Panc1 (cell line): ENCODE measurements around the gene ZNF629. TPM values are rescaled to one million over a fixed set of nuclear protein-coding genes. Genes with fewer than 3 reads are reported as not detected.

Source experiments
- ATAC-seq: fragments of 200-7000 bp; cut with Tn5 transposase; 2 replicates; pipeline ENCODE4 v1.9.1; 2020; ENCODE audit warnings: mild to moderate bottlenecking, moderate library complexity
- BruUV-seq: library from RNA; stranded (reverse); fragments of 400-500 nt; replicated peaks from 2 replicates; lab custom pipeline; 2021; lab: Mats Ljungman, UMichigan
- CTCF ChIA-PET: fragments of 300-600 bp; sonication (Branson Sonifier 250); formaldehyde crosslinking; loops from one replicate; lab custom pipeline; 2022; ENCODE audit warnings: antibody characterized with exemption; lab: Charles Lee
- POLR2A ChIA-PET: fragments of 300-600 bp; sonication (Branson Sonifier 250); formaldehyde crosslinking; loops from one replicate; lab custom pipeline; 2022; ENCODE audit warnings: antibody characterized with exemption; lab: Charles Lee
- DNase-seq: peaks from one replicate; pipeline ENCODE4 v3.0.0-alpha.2; 2010; ENCODE audit warnings: low read depth, low spot score
- H3K27ac ChIP-seq: 2 replicates; pipeline ENCODE4 v1.5.1; 2011; ENCODE audit warnings: mild to moderate bottlenecking, low read length, inconsistent platforms
- H3K27me3 ChIP-seq: fragments of 200-500 bp; sonication (Bioruptor generic); 2 replicates; pipeline ENCODE4 v1.6.0; 2014; ENCODE audit warnings: low read length, inconsistent platforms; ENCODE audit not compliant: control insufficient read depth, insufficient read depth
- H3K36me3 ChIP-seq: fragments of 200-500 bp; sonication (Bioruptor generic); 2 replicates; pipeline ENCODE4 v1.5.1; 2014; ENCODE audit warnings: inconsistent platforms, mild to moderate bottlenecking, low read length, moderate library complexity; ENCODE audit not compliant: control insufficient read depth, insufficient read depth
- H3K4me1 ChIP-seq: 2 replicates; pipeline ENCODE4 v1.5.1; 2011; ENCODE audit warnings: inconsistent platforms, mild to moderate bottlenecking, low read length, moderate library complexity; ENCODE audit not compliant: control insufficient read depth, insufficient read depth
- H3K4me3 ChIP-seq, 2 experiments: 2 replicates each; pipeline ENCODE4 v1.5.1; 2011 to 2012; ENCODE audit warnings: low read depth in 2 of 2, low read length in 2 of 2, mild to moderate bottlenecking in 2 of 2, inconsistent platforms in 1 of 2, moderate library complexity in 1 of 2
- H3K9me3 ChIP-seq: fragments of 200-500 bp; sonication (Bioruptor generic); 2 replicates; pipeline ENCODE4 v1.5.1; 2014; ENCODE audit warnings: low read depth, mild to moderate bottlenecking, inconsistent platforms, low read length, moderate library complexity; ENCODE audit not compliant: control insufficient read depth, insufficient read depth
- POLR2AphosphoS5 ChIP-seq: IDR thresholded peaks from 2 replicates; pipeline ENCODE4 v1.6.1; 2012; ENCODE audit warnings: mild to moderate bottlenecking, low read depth, low read length, moderate library complexity
- SIN3A ChIP-seq: IDR thresholded peaks from 2 replicates; pipeline ENCODE4 v1.6.1; 2012; ENCODE audit warnings: low read depth, mild to moderate bottlenecking, low read length, moderate library complexity, borderline replicate concordance; ENCODE audit not compliant: insufficient read depth
- TCF7L2 ChIP-seq: IDR thresholded peaks from 2 replicates; pipeline ENCODE4 v1.6.1; 2011; ENCODE audit warnings: mild to moderate bottlenecking, low read depth, low read length, inconsistent platforms
- in situ Hi-C: cut with HindIII; loops from 2 replicates; pipeline ENCODE4 v1.10.0; 2016; ENCODE audit warnings: low sequenced_read_pairs, low pct_unique_long_range_greater_than_20kb
- intact Hi-C: fragments of 100-400 bp; cut with micrococcal nuclease; formaldehyde crosslinking; loops from one replicate; pipeline ENCODE4 v1.10.0; 2022; ENCODE audit not compliant: unreplicated experiment
- total RNA-seq: library from RNA; stranded (reverse); gene quantifications from one replicate; pipeline ENCODE4 v1.2.1, GENCODE V29; 2021; ENCODE audit not compliant: unreplicated experiment
- TF ChIP-seq, protein P1 (sequence below): fragments of 450-650 bp; IDR thresholded peaks from 2 replicates; pipeline ENCODE4 v1.5.1; 2017; ENCODE audit warnings: mild to moderate bottlenecking
- TF ChIP-seq, protein P2 (sequence below), 2 experiments: IDR thresholded peaks; 2 replicates each; pipeline ENCODE4 v1.6.1; 2011 to 2012; ENCODE audit warnings: low read depth in 2 of 2, control low read depth in 1 of 2, low read length in 1 of 2, mild to moderate bottlenecking in 1 of 2, moderate library complexity in 1 of 2; ENCODE audit not compliant: insufficient read depth in 1 of 2

ZNF629 gene
- total RNA-seq, 1 experiment from 2014 or later: 19.2 TPM

DNA sequence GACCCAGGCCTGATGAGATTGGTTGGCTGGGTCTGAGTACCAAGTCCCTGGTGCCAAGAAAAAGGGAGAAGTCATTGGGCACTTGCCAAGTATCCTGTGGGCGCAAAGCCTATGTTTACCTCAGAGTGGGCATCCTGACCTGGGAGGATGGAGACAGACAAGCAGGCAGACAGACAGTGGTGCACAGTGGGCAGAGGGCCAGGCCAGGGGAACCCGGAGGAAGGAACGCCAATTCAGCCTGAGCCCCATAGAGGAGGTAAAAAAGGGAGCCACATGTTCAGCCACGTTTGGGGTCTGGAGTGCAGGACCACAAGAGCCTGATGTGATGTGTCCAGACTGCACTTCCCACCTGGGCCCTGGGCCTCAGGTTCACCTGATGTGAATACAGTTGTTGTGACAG is 33.4 kb downstream of the ZNF629 start:
- Histone ChIP-seq H3K4me1 (peaks cover 8% of the 10 kb centered on the region), H3K27me3 (no peaks in the 10 kb centered on the region), H3K27ac (no peak overlapping the region), H3K9me3 (no peaks in the 10 kb centered on the region), H3K4me3 (no peak overlapping the region), H3K36me3 (peaks cover 3% of the 10 kb centered on the region)
- TF ChIP-seq TCF7L2: no peak
- TF ChIP-seq, protein P1, sequence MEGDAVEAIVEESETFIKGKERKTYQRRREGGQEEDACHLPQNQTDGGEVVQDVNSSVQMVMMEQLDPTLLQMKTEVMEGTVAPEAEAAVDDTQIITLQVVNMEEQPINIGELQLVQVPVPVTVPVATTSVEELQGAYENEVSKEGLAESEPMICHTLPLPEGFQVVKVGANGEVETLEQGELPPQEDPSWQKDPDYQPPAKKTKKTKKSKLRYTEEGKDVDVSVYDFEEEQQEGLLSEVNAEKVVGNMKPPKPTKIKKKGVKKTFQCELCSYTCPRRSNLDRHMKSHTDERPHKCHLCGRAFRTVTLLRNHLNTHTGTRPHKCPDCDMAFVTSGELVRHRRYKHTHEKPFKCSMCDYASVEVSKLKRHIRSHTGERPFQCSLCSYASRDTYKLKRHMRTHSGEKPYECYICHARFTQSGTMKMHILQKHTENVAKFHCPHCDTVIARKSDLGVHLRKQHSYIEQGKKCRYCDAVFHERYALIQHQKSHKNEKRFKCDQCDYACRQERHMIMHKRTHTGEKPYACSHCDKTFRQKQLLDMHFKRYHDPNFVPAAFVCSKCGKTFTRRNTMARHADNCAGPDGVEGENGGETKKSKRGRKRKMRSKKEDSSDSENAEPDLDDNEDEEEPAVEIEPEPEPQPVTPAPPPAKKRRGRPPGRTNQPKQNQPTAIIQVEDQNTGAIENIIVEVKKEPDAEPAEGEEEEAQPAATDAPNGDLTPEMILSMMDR: no peak
- TF ChIP-seq, protein P2, sequence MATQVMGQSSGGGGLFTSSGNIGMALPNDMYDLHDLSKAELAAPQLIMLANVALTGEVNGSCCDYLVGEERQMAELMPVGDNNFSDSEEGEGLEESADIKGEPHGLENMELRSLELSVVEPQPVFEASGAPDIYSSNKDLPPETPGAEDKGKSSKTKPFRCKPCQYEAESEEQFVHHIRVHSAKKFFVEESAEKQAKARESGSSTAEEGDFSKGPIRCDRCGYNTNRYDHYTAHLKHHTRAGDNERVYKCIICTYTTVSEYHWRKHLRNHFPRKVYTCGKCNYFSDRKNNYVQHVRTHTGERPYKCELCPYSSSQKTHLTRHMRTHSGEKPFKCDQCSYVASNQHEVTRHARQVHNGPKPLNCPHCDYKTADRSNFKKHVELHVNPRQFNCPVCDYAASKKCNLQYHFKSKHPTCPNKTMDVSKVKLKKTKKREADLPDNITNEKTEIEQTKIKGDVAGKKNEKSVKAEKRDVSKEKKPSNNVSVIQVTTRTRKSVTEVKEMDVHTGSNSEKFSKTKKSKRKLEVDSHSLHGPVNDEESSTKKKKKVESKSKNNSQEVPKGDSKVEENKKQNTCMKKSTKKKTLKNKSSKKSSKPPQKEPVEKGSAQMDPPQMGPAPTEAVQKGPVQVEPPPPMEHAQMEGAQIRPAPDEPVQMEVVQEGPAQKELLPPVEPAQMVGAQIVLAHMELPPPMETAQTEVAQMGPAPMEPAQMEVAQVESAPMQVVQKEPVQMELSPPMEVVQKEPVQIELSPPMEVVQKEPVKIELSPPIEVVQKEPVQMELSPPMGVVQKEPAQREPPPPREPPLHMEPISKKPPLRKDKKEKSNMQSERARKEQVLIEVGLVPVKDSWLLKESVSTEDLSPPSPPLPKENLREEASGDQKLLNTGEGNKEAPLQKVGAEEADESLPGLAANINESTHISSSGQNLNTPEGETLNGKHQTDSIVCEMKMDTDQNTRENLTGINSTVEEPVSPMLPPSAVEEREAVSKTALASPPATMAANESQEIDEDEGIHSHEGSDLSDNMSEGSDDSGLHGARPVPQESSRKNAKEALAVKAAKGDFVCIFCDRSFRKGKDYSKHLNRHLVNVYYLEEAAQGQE (IDR thresholded peaks at IDR 0.05; ENCODE audit: insufficient read depth in 1 of 2, low read depth in 2 of 2, low read length in 1 of 2): no peak
- TF ChIP-seq POLR2AphosphoS5: no peak
- TF ChIP-seq SIN3A: no peak
- BruUV-seq: no TSS peak
- ATAC-seq (no peak), DNase-seq (no peak)
- ChIA-PET CTCF (no interaction called here), POLR2A (no interaction called here)
- in situ Hi-C loops: no loop called here
- intact Hi-C loops: no loop called here

DNA sequence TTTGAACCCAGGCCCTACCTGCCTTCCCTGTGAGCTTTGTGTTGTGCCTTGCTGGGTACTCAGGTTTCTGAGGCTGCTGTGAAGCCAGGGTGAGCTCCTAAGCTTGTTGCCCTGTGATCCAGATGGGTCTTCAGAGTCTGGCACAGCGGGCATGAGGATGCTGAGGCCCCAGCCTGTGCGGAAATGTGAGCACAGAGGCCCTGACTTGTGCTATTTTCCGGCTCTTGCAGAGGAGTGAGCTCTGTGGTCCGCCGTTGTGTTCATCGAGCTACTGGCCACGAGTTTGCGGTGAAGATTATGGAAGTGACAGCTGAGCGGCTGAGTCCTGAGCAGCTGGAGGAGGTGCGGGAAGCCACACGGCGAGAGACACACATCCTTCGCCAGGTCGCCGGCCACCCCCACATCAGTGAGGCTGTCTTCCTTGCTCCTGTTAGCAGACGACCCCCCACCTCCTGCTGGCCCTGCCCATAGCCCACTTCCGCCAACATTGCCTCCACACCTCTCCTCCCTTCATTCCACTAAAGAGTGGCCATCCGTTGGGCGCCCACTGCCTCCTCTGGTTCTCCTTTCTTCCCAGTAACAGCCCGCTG is 36.0 kb downstream of the ZNF629 start:
- DNase-seq (no peak), ATAC-seq (no peak)
- TF ChIP-seq POLR2AphosphoS5 (no peak), SIN3A (no peak), TCF7L2 (no peak)
- TF ChIP-seq, protein P2 (IDR thresholded peaks at IDR 0.05; ENCODE audit: insufficient read depth in 1 of 2, low read depth in 2 of 2, low read length in 1 of 2): no peak
- TF ChIP-seq, protein P1: no peak
- H3K4me1 ChIP-seq: peaks cover 19% of the 10 kb centered on the region
- intact Hi-C loops (no loop called here), in situ Hi-C loops (no loop called here)
- H3K36me3 ChIP-seq: peaks cover 3% of the 10 kb centered on the region
- POLR2A ChIA-PET: no interaction called here
- H3K4me3 ChIP-seq: no peak overlapping the region
- H3K27me3 ChIP-seq: no peaks in the 10 kb centered on the region
- H3K27ac ChIP-seq: no peak overlapping the region
- BruUV-seq: no TSS peak
- H3K9me3 ChIP-seq: no peaks in the 10 kb centered on the region
- CTCF ChIA-PET: no interaction called here
